T1000 (cell line): ENCODE data around the gene FUT9.

Experiments used
- DNase-seq: peaks from one replicate; lab custom pipeline; 2025; ENCODE audit warnings: mixed read lengths; lab: John Stamatoyannopoulos, UW

FUT9 gene

GRCh38 chr6:96015518-96016333, at the start of gene FUT9:
TSS of gene FUT9 (plus strand) at chr6:96015974. CDS start at chr6:96203156, 187,182 bp downstream.
- peak; percentile 16 for DNase-seq

DNA sequence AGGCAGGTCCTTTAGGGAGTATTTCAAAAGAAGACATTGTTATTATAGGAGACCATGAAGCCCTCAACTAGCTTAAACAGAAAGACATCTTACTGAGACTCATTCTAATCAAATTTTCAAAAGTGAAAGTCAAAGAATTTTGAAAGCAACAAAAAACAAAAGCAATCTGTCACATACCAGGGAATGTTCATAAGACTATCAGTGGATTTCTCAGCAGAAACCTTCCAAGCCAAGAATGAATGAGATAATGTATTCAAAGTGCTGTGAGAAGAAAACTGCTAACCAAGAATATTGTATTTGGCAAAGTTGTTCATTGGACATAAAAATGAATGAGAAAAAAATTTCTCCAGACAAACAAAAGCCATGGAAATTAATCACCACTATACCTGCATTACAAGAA, 48.2 kb upstream of the FUT9 start:
- DNase-seq = no peak

- DNase-seq = no peak
Observed at GRCh38 chr6:95973976-95974375, 41.8 kb upstream of the FUT9 start.

DNA sequence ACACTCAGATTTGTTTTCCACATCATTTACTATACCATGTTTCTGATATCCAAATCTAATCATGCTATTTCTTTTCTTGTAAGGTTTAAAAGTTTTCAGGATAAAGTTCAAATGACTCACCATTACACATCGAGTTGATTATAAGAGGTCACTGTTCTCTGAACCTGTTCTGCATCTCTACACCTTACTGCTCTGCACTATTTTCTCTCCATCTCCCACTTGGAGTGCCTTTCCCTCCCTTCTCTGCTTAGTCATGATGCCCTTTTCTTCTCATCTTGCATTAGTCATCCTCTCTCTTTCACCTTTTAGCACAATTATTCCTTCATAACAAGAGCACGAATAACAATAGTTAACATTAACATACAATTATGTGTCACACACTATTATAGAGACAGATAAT, 37.5 kb upstream of the FUT9 start:
- DNase-seq = no peak

DNA sequence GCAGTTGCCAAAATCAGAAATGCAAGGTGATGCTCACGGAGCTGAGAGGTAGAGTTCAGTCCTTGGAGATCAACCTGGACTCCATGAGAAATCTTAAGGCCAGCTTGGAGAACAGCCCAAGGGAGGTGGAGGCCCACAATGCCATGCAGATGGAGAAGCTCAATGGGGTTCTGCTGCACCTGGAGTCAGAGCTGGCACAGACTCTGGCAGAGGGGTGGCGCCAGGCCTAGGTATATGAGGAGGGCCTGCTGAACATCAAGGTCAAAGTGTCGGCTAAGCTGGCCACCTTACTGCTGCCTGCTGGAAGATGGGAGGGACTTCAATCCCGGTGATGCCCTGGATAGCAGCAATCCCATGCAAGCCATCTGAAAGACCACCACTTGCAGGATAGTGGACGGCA, 23.9 kb upstream of the FUT9 start:
- DNase-seq = no peak

DNA sequence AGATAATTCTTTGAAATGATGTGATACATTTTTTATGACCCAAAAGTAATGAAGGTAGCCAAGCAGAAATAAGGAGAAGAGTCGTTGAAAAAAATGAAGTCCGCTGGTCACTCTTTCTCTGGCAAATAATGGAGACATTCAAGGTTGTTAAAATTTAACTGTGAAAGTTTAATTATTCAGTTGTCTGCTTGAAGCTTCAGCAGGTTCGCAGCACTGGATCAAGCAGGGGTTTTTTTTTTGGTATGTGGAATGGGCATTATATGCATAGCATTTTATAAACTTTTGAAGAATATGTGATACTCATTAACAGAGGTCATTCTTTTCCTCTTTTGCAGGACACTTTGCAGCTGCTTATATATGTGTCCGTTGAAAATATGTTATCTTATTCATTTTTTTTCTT, 21.6 kb upstream of the FUT9 start:
- no peak for DNase-seq

DNA sequence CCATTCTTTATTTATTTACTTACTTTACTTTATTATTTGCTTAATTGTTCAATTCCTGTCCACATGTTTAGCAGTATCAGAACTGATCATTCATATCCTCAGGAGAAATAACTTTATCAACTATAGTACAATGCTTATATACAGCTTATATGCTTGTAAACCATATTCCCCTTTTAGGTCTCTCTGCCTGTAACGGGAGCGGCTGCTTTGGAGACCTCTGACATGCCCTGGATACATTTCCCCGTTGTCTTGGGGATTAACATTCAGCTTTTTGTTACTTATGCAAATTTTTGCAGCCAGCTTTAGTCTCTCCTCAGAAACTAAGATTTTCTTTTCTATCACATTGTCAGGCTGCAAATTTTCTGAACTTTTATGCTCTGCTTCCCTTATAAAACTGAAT, 17.6 kb upstream of the FUT9 start:
- no peak for DNase-seq

DNA sequence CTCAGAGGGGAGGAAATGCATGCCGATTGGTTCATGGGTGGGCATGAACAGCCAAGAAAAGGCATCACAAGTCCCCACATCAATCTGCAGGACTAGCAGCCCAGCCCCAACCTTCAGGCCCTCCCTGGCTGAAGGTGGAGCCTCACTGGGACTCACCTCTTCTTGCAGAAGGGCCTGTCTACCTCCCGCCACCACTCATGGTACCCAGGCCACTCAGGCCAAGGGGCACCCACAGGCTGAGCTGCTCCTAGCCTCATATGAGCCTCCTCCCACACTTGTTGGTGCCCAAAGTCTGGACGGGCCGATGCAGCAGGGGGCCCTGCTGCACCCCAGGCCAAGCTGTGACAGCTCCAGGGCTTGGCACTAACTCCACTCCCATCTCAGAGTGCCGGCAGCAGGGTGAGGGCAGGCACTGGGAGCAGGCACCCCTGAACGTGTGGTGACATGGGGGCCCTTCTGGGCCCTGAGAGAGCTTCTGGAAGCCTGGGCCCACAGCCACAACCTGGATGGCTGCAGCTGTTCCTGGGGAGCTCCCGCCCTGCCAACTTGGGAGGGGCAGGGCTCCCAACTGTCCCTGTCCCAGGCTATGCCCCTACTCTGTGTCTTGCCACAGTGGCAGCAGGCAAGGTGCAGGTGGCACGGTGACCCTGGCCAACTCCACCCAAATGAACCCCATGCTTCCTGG, 13.7 kb upstream of the FUT9 start:
- DNase-seq = no peak

GRCh38 chr6:96002576-96002910, 13.2 kb upstream of the FUT9 start:
- no peak for DNase-seq

- no peak for DNase-seq
Observed at GRCh38 chr6:96002912-96003311, 12.9 kb upstream of the FUT9 start.

DNA sequence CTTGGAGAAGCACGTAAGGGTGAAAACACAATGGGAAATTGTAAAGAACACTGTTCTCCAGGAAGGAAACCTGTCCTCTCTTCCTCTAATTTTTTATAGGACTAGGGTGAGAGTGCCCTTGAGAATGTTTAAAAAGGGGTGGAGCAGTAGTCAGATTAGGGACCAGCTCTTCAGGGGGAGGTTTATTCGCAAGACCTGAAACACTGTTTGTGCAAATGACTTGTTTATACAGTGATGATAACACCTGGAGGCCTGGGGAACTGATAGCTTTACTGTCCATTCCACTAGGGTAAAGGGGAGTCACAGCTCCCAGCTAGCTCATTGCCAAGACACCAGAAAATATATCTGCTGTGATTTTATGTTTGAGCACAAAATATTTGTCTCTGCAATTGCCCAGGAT, 8.1 kb upstream of the FUT9 start:
- DNase-seq = no peak

- DNase-seq = no peak
Observed at GRCh38 chr6:96013531-96013930, 2.2 kb upstream of the FUT9 start.

DNA sequence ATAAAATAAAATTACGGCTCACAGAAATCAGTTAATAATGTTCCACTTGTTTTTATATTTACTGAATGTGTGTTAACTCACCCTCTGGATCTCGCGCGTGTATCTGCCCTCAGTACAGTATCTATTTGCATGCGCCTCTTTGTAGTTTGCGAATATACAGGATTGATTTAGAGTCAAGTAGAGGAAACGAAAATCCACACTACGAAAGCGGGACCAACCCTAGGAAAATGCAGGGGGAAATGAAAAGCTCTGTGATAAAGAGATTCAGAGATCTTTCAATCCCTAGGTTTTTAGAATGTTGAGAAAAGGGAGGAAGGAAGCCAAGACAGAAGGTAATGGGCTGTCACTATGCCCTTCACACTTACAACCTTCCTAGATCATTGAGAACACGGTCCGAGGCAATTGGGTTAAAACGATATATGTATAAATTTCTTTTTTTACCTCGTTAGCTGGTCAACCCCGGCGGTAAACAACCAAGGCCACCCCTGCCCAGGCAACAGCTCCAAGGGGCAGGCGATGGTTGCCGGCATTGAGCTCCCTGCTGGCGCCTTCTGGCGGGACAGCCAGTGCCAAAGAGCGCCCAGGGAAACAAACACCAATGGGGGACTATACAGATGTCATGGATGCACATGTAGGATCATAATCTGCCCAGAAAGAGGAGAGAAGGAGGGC, 792 bp upstream of the FUT9 start:
- no peak for DNase-seq

DNA sequence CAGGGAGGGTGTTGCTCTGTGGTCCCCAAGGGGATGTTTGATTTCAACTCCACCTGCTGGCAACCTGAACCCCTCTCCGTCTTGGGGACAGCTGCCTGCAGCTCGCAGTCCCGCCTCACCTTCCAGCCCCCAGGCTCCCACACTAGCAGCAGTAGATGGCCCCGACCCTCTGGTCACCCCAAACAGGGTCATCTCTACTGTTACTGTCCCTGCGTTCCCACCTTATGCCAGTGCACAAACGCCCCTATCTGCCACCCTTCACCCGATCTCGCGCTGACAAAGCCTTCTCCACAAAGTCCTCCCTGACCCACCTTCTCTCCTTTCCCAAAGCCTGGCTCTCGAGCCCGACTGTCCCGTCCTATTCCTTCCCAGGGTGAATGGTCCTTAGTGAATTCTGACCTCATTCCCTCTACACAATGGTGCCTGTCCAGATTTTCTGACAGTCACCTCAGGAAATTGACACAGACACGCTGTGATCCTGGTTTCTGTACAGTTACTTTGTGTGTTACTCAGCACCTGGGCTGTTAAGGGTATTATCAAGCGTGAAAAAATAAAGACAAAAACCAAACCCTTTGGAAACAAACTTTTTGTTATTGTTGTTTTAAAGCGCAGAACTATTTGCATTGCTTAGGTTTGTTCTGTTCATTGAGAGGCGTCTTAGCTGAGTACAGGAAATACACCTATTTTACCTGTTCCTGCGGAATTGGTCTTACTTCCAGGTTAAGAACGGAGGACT, 728 bp downstream of the FUT9 start:
- no peak for DNase-seq

- DNase-seq = no peak
Observed at GRCh38 chr6:96017070-96017359, 1.2 kb downstream of the FUT9 start.

- no peak for DNase-seq
Observed at GRCh38 chr6:96022225-96022624, 6.5 kb downstream of the FUT9 start.

DNA sequence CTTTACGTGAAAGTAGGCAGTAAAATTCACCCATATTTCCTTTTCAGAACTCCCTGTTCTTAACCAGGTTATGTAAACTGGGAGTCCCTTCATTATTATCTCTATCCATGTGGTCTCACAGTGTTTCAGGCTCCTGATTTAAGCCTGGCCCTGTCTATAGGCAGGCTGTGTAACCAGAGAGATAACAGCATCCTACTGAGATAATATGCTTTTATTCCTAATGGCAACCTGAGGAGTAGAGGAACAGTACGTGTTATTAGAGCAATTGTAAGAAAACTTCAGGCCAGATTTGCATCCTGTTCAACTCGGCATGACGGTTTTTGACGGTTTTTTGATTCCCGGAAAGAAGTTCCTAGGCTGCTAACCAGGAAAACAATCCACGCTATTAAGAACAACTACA, 16.9 kb downstream of the FUT9 start:
- no peak for DNase-seq

DNA sequence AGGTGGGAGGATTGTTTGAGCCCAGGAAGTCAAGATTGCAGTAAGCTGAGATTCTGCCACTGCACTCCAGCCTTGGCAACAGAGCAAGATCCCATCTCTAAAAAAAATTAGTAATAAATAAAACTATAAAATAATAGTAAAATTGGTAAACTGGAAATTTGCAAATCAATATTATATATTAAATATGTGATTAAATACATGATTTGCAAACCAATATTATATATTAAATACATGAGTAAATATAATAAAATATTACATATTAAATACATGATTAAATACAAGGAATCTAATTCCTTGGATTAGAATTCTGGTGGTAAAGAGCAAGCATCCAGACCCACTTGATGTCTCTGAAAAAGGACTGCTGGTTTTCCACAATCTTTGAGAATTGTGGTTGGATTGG, 35.8 kb downstream of the FUT9 start:
- DNase-seq = no peak

- no peak for DNase-seq
Observed at GRCh38 chr6:96058082-96058481, 42.3 kb downstream of the FUT9 start.

DNA sequence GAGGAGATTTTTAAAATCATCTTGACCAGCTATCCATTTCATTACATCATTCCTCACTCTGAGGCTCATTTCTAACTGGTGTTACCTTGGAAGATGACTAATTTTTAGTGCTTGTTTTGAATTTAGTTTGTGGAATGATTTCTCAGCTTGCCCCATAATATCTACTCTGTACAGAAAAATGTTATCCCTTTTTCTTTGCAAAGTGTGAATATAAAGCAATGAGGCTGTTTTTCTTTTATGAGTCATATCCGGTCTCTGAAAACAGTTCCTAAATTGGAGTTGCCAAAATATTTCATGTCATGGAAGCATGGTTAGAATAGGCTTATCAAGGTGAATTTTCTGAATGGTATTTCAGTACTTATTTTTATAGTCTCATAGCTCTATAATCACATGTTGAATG, 43.8 kb downstream of the FUT9 start:
- DNase-seq = no peak

- no peak for DNase-seq
Observed at GRCh38 chr6:96060249-96060648, 44.5 kb downstream of the FUT9 start.

GRCh38 chr6:96065213-96065612, 49.4 kb downstream of the FUT9 start:
- no peak for DNase-seq

- no peak for DNase-seq
Observed at GRCh38 chr6:96066376-96066775, 50.6 kb downstream of the FUT9 start.
